ENCODE measurements around the gene FZD10.
A peak's percentile ranks its signal among the peaks of the same experiment; 100 is the strongest.

Gene FZD10

GRCh38 chr12:130162267-130162666, at the start of gene FZD10:
TSS of gene FZD10 (plus strand) at chr12:130162464. CDS start at chr12:130162943, 479 bp downstream.
- DNase-seq (ENCODE audit: low read depth in 1 of 2, low spot score in 1 of 2): peak in 1 of 2 donors; percentile 3

- no peak for DNase-seq (ENCODE audit: low read depth in 1 of 2, low spot score in 1 of 2)
Observed at GRCh38 chr12:130114952-130115351, 47.3 kb upstream of the FZD10 start.

GRCh38 chr12:130115646-130116045, 46.6 kb upstream of the FZD10 start:
- DNase-seq (ENCODE audit: low read depth in 1 of 2, low spot score in 1 of 2): no peak

- no peak for DNase-seq (ENCODE audit: low read depth in 1 of 2, low spot score in 1 of 2)
Observed at GRCh38 chr12:130116791-130117190, 45.5 kb upstream of the FZD10 start.

- no peak for DNase-seq (ENCODE audit: low read depth in 1 of 2, low spot score in 1 of 2)
Observed at GRCh38 chr12:130117233-130117632, 45.0 kb upstream of the FZD10 start.

- no peak for DNase-seq (ENCODE audit: low read depth in 1 of 2, low spot score in 1 of 2)
Observed at GRCh38 chr12:130117701-130118100, 44.6 kb upstream of the FZD10 start.

GRCh38 chr12:130118181-130118580, 44.1 kb upstream of the FZD10 start:
- no peak for DNase-seq (ENCODE audit: low read depth in 1 of 2, low spot score in 1 of 2)

GRCh38 chr12:130119241-130119861, 42.9 kb upstream of the FZD10 start:
- DNase-seq (ENCODE audit: low read depth in 1 of 2, low spot score in 1 of 2): no peak

GRCh38 chr12:130120012-130120805, 42.1 kb upstream of the FZD10 start:
- DNase-seq (ENCODE audit: low read depth in 1 of 2, low spot score in 1 of 2): no peak

GRCh38 chr12:130121226-130122000, 40.9 kb upstream of the FZD10 start:
- DNase-seq (ENCODE audit: low read depth in 1 of 2, low spot score in 1 of 2): no peak

- DNase-seq (ENCODE audit: low read depth in 1 of 2, low spot score in 1 of 2): no peak
Observed at GRCh38 chr12:130122356-130122755, 39.9 kb upstream of the FZD10 start.

- DNase-seq (ENCODE audit: low read depth in 1 of 2, low spot score in 1 of 2): no peak
Observed at GRCh38 chr12:130124106-130124505, 38.2 kb upstream of the FZD10 start.

GRCh38 chr12:130124605-130125244, 37.5 kb upstream of the FZD10 start:
- no peak for DNase-seq (ENCODE audit: low read depth in 1 of 2, low spot score in 1 of 2)

GRCh38 chr12:130126023-130126432, 36.2 kb upstream of the FZD10 start:
- DNase-seq (ENCODE audit: low read depth in 1 of 2, low spot score in 1 of 2): no peak

- no peak for DNase-seq (ENCODE audit: low read depth in 1 of 2, low spot score in 1 of 2)
Observed at GRCh38 chr12:130127532-130127911, 34.7 kb upstream of the FZD10 start.

- no peak for DNase-seq (ENCODE audit: low read depth in 1 of 2, low spot score in 1 of 2)
Observed at GRCh38 chr12:130127912-130128789, 34.1 kb upstream of the FZD10 start.

GRCh38 chr12:130128790-130129735, 33.2 kb upstream of the FZD10 start:
- no peak for DNase-seq (ENCODE audit: low read depth in 1 of 2, low spot score in 1 of 2)

GRCh38 chr12:130130346-130130745, 31.9 kb upstream of the FZD10 start:
- no peak for DNase-seq (ENCODE audit: low read depth in 1 of 2, low spot score in 1 of 2)

GRCh38 chr12:130131025-130131424, 31.2 kb upstream of the FZD10 start:
- DNase-seq (ENCODE audit: low read depth in 1 of 2, low spot score in 1 of 2): no peak
